PFSK-1 (cell line): ENCODE results near the gene RFX3.

Source experiments
- FOXP2 ChIP-seq: optimal IDR thresholded peaks from 2 replicates; pipeline ENCODE3; 2011; ENCODE audit warnings: borderline replicate concordance, control low read depth, inconsistent platforms; ENCODE audit not compliant: insufficient read depth; ENCODE audit errors: extremely low read length, extremely low read depth
- POLR2AphosphoS5 ChIP-seq: IDR thresholded peaks from 2 replicates; pipeline ENCODE4 v1.6.1; 2012; ENCODE audit warnings: low read depth, mild to moderate bottlenecking, control low read depth, low read length, moderate library complexity
- SIN3A ChIP-seq: IDR thresholded peaks from 2 replicates; pipeline ENCODE4 v1.6.1; 2012; ENCODE audit warnings: mild to moderate bottlenecking, low read length, moderate library complexity, borderline replicate concordance; ENCODE audit not compliant: insufficient read depth
- TAF1 ChIP-seq: IDR thresholded peaks from 2 replicates; pipeline ENCODE4 v1.6.1; 2012; ENCODE audit warnings: low read length, control low read depth, borderline replicate concordance; ENCODE audit not compliant: insufficient read depth
- TF ChIP-seq, protein P1 (sequence below), 2 experiments: IDR thresholded peaks; 2 replicates each; pipeline versions ENCODE4 v1.6.1 to v1.8.0; 2011 to 2012; ENCODE audit warnings: low read depth in 2 of 2, low read length in 2 of 2, control low read depth in 1 of 2, inconsistent platforms in 1 of 2, mild to moderate bottlenecking in 1 of 2, moderate library complexity in 1 of 2; ENCODE audit not compliant: insufficient read depth in 1 of 2

DNA sequence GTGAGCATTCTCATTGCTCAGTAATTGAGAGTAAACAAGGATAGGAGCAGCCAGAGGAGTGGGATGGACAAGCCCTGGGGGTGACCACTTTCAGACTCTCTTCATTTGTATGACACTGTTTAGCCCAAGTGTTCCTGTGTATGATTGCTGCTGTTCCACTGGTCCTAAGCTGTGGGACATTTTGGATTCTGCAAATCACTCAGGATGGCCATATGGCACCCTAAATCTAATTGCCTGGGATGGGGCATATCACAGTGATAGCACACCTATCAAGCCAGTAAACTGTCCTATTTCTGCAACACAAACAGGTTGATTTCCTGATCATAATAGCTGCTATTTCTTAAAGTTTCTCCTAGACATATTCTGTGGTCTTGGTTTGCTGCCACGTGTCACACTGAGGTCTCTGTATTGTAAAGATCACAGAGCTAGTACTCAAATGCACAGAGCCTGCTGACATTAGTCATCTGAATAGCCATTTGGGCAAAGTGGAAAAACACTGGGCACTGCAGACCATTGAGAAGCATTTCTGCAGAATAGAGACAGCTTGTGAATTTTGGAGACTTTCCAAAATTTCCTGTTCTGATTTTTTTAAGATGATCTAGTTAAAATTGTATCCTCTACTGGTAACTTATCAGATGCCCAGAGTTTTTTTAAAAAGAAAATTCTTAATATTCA is 320.2 kb downstream of the RFX3 start:
- TF ChIP-seq TAF1 (no peak), FOXP2 (no peak), POLR2AphosphoS5 (no peak), SIN3A (no peak)
- TF ChIP-seq, protein P1, sequence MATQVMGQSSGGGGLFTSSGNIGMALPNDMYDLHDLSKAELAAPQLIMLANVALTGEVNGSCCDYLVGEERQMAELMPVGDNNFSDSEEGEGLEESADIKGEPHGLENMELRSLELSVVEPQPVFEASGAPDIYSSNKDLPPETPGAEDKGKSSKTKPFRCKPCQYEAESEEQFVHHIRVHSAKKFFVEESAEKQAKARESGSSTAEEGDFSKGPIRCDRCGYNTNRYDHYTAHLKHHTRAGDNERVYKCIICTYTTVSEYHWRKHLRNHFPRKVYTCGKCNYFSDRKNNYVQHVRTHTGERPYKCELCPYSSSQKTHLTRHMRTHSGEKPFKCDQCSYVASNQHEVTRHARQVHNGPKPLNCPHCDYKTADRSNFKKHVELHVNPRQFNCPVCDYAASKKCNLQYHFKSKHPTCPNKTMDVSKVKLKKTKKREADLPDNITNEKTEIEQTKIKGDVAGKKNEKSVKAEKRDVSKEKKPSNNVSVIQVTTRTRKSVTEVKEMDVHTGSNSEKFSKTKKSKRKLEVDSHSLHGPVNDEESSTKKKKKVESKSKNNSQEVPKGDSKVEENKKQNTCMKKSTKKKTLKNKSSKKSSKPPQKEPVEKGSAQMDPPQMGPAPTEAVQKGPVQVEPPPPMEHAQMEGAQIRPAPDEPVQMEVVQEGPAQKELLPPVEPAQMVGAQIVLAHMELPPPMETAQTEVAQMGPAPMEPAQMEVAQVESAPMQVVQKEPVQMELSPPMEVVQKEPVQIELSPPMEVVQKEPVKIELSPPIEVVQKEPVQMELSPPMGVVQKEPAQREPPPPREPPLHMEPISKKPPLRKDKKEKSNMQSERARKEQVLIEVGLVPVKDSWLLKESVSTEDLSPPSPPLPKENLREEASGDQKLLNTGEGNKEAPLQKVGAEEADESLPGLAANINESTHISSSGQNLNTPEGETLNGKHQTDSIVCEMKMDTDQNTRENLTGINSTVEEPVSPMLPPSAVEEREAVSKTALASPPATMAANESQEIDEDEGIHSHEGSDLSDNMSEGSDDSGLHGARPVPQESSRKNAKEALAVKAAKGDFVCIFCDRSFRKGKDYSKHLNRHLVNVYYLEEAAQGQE (IDR thresholded peaks at IDR 0.05; ENCODE audit: insufficient read depth in 1 of 2, low read depth in 2 of 2, low read length in 2 of 2): no peak
